NCI-H526 (cell line): ENCODE data around the gene UTRN.

Source experiments
- DNase-seq, 2 experiments: peaks; one replicate each; lab custom pipeline; 2025; lab: John Stamatoyannopoulos, UW

The UTRN gene

GRCh38 chr6:144283646-144284477 lies 1.3 kb upstream of the UTRN start:
- no peak for DNase-seq

GRCh38 chr6:144284478-144284782 lies 705 bp upstream of the UTRN start:
- no peak for DNase-seq

GRCh38 chr6:144285548-144285797 lies 338 bp downstream of the UTRN start:
- no peak for DNase-seq

- peak in 1 of 2 experiments; percentile 35 for DNase-seq
These were observed 815 bp downstream of the UTRN start for GRCh38 chr6:144285798-144286502.

- DNase-seq, result peak in 1 of 2 experiments; percentile 35
These were observed 1.6 kb downstream of the UTRN start for GRCh38 chr6:144286503-144287393.

- no peak for DNase-seq
These were observed 3.9 kb downstream of the UTRN start for GRCh38 chr6:144289006-144289405.

- no peak for DNase-seq
These were observed 7.2 kb downstream of the UTRN start for GRCh38 chr6:144292372-144292771.

- DNase-seq, result no peak
These were observed 8.9 kb downstream of the UTRN start for GRCh38 chr6:144294016-144294415.

- no peak for DNase-seq
These were observed 10.1 kb downstream of the UTRN start for GRCh38 chr6:144295211-144295610.

GRCh38 chr6:144295981-144296767 lies 11.0 kb downstream of the UTRN start:
- no peak for DNase-seq

- DNase-seq, result no peak
These were observed 11.8 kb downstream of the UTRN start for GRCh38 chr6:144296973-144297372.

GRCh38 chr6:144297511-144298100 lies 12.5 kb downstream of the UTRN start:
- DNase-seq, result no peak

- DNase-seq, result no peak
These were observed 13.1 kb downstream of the UTRN start for GRCh38 chr6:144298194-144298593.

GRCh38 chr6:144298916-144299315 lies 13.8 kb downstream of the UTRN start:
- DNase-seq, result no peak

- no peak for DNase-seq
These were observed 17.7 kb downstream of the UTRN start for GRCh38 chr6:144302701-144303372.

GRCh38 chr6:144304223-144304848 lies 19.2 kb downstream of the UTRN start:
- DNase-seq, result no peak

- no peak for DNase-seq
These were observed 20.4 kb downstream of the UTRN start for GRCh38 chr6:144305567-144305966.

GRCh38 chr6:144305985-144306384 lies 20.9 kb downstream of the UTRN start:
- DNase-seq, result no peak

- DNase-seq, result no peak
These were observed 22.7 kb downstream of the UTRN start for GRCh38 chr6:144307880-144308279.

- DNase-seq, result no peak
These were observed 25.6 kb downstream of the UTRN start for GRCh38 chr6:144310765-144311164.

GRCh38 chr6:144311361-144311760 lies 26.2 kb downstream of the UTRN start:
- DNase-seq, result no peak
